Measurements from ENCODE around the gene RAB1A. TPM values are rescaled to one million over a fixed set of nuclear protein-coding genes. Genes with fewer than 3 reads are reported as not detected.

Gene RAB1A
- total and polyA plus RNA-seq, 9 of the 15 experiments (the other 6 are each of a cell fraction or from before 2014, with no cell fraction given), result 43.8 to 163 (median 67.7) TPM

- no peak for TF ChIP-seq ZBTB7A (IDR thresholded peaks at IDR 0.05; ENCODE audit: borderline replicate concordance, control insufficient read depth, low read depth, low read length)
- TF ChIP-seq ZBTB11 (CRISPR knock-in tag; IDR thresholded peaks at IDR 0.05), result no peak
- TF ChIP-seq ZNF512 (tag; IDR thresholded peaks at IDR 0.05), result no peak
- TF ChIP-seq SIX5 (IDR thresholded peaks at IDR 0.05; ENCODE audit: borderline replicate concordance in 1 of 2, insufficient read depth in 1 of 2, low read depth in 1 of 2, low read length in 2 of 2), result no peak
- TF ChIP-seq NCOA4 (IDR thresholded peaks at IDR 0.05; ENCODE audit: partially characterized antibody), result no peak
- no peak for TF ChIP-seq HNRNPLL (IDR thresholded peaks at IDR 0.05; ENCODE audit: low read depth, low read length, poor library complexity, severe bottlenecking)
- TF ChIP-seq PHF21A (IDR thresholded peaks at IDR 0.05; ENCODE audit: borderline replicate concordance, low read depth), result no peak
- no peak for TF ChIP-seq HNRNPK (IDR thresholded peaks at IDR 0.05; ENCODE audit: low read depth, low read length, poor library complexity, severe bottlenecking)
- TF ChIP-seq ZNF354B (CRISPR knock-in tag; IDR thresholded peaks at IDR 0.05), result no peak
- TF ChIP-seq HDAC3 (IDR thresholded peaks at IDR 0.05; ENCODE audit: borderline replicate concordance, partially characterized antibody), result peak; percentile 48
- TF ChIP-seq RFX7 (CRISPR knock-in tag; IDR thresholded peaks at IDR 0.05), result no peak
- TF ChIP-seq, protein P1, sequence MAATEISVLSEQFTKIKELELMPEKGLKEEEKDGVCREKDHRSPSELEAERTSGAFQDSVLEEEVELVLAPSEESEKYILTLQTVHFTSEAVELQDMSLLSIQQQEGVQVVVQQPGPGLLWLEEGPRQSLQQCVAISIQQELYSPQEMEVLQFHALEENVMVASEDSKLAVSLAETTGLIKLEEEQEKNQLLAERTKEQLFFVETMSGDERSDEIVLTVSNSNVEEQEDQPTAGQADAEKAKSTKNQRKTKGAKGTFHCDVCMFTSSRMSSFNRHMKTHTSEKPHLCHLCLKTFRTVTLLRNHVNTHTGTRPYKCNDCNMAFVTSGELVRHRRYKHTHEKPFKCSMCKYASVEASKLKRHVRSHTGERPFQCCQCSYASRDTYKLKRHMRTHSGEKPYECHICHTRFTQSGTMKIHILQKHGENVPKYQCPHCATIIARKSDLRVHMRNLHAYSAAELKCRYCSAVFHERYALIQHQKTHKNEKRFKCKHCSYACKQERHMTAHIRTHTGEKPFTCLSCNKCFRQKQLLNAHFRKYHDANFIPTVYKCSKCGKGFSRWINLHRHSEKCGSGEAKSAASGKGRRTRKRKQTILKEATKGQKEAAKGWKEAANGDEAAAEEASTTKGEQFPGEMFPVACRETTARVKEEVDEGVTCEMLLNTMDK (IDR thresholded peaks at IDR 0.05; ENCODE audit: borderline replicate concordance, insufficient read depth, low read depth, low read length, poor library complexity, severe bottlenecking), result no peak
- TF ChIP-seq MBD2 (IDR thresholded peaks at IDR 0.05; ENCODE audit: borderline replicate concordance, low read depth), result no peak
- no peak for TF ChIP-seq ZNF583 (CRISPR knock-in tag; IDR thresholded peaks at IDR 0.05)
- TF ChIP-seq MYNN (IDR thresholded peaks at IDR 0.05), result no peak
- no peak for TF ChIP-seq MYNN (CRISPR knock-in tag; IDR thresholded peaks at IDR 0.05)
- TF ChIP-seq NBN (IDR thresholded peaks at IDR 0.05; ENCODE audit: low read depth), result no peak
- no peak for TF ChIP-seq NUFIP1 (IDR thresholded peaks at IDR 0.05; ENCODE audit: partially characterized antibody)
- TF ChIP-seq BDP1 (IDR thresholded peaks at IDR 0.05; ENCODE audit: insufficient read depth, insufficient read length), result no peak
- no peak for TF ChIP-seq POLR2G (IDR thresholded peaks at IDR 0.05; ENCODE audit: low read depth, low read length)
- TF ChIP-seq KAT7 (CRISPR knock-in tag; IDR thresholded peaks at IDR 0.05; ENCODE audit: borderline replicate concordance), result 0 out of 2 replicates have a peak, but pooled peaks have one; percentile 37
Observed at GRCh38 chr2:65064728-65065552, 65.0 kb downstream of the RAB1A start (continued).

Measured in K562 (cell line).